Immature natural killer cell (primary cell): ENCODE data around the gene KIRREL1. TPM values are rescaled to one million over a fixed set of nuclear protein-coding genes. Genes with fewer than 3 reads are reported as not detected.

Source experiments
- DNase-seq, 3 donors: peaks; one replicate each; pipeline ENCODE4 v3.0.0; 2022; ENCODE audit warnings: mixed read lengths in 1 of 3
- H3K27ac Mint-ChIP-seq, 6 donors: one replicate each; pipeline ENCODE4 v1.8.0; 2020; ENCODE audit warnings: mixed read lengths in 6 of 6, mild to moderate bottlenecking in 5 of 6, inconsistent platforms in 4 of 6, moderate library complexity in 3 of 6
- H3K27me3 Mint-ChIP-seq, 3 donors: one replicate each; pipeline ENCODE4 v1.8.0; 2020 to 2021; ENCODE audit warnings: low read depth in 3 of 3, mild to moderate bottlenecking in 3 of 3, mixed read lengths in 3 of 3, moderate library complexity in 3 of 3, inconsistent platforms in 1 of 3
- H3K36me3 Mint-ChIP-seq, 3 donors: one replicate each; pipeline ENCODE4 v1.8.0; 2020; ENCODE audit warnings: mixed read lengths in 3 of 3, inconsistent platforms in 2 of 3, mild to moderate bottlenecking in 2 of 3
- H3K4me1 Mint-ChIP-seq, 2 donors: one replicate each; pipeline ENCODE4 v1.8.0; 2020; ENCODE audit warnings: inconsistent platforms in 2 of 2, mild to moderate bottlenecking in 2 of 2, mixed read lengths in 2 of 2, moderate library complexity in 1 of 2
- H3K4me3 Mint-ChIP-seq, 5 donors: one replicate each; pipeline ENCODE4 v1.8.0; 2020; ENCODE audit warnings: mild to moderate bottlenecking in 5 of 5, mixed read lengths in 5 of 5, inconsistent platforms in 3 of 5, moderate library complexity in 3 of 5
- H3K9me3 Mint-ChIP-seq, 6 donors: one replicate each; pipeline ENCODE4 v1.8.0; 2020; ENCODE audit warnings: mild to moderate bottlenecking in 6 of 6, mixed read lengths in 6 of 6, inconsistent platforms in 4 of 6, moderate library complexity in 3 of 6
- polyA plus RNA-seq, 3 donors: library from polyadenylated mRNA; unstranded; fragments of 300-500 nt; fragmentation: Illumina TruSeq; gene quantifications; one replicate each; pipeline ENCODE4 v1.2.3, GENCODE V29; 2021

The KIRREL1 gene
- polyA plus RNA-seq, 3 donors from 2014 or later, result not detected

DNA sequence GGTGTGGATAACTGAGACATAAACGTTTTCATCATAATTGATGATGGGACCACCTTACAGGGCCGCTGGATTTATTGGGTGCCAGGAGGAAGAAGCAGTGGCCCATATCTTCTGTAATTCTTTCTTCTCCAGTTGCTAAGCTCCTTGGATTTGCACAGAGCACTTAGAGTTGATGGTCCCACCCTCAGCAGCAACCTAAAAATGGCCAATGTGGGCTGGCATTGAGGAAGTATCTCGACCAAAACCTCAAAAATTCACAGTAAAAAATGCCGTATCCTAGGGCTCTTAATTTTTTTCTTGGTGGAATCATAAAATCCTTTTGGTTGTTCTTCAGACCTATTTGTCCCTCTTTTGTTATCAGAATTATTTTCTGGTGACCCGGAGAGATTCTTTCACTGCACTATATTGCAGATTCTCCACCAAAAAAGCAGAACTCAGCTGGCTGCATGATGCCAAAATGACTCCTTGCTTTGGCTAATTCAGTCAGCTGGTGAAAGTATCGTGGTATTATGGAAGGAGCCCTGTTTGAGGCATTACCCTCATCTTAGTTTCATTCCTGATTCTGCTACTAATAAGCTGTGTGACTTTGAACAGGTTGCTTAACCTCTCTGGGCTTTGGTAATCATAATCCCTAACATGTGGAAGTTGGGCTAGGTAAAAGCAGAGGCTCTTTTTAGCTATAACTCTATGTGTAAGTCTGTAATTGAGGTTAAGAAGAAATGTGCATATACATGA, 27.6 kb downstream of the KIRREL1 start:
- H3K27ac Mint-ChIP-seq, result no peak overlapping the region
- peaks cover 2 to 13% (median 4%) of the 10 kb centered on the region in 3 donors for H3K27me3 Mint-ChIP-seq
- no peak for DNase-seq
- H3K36me3 Mint-ChIP-seq, result no peaks in the 10 kb centered on the region
- H3K4me3 Mint-ChIP-seq, result no peak overlapping the region
- H3K9me3 Mint-ChIP-seq, result no peaks in the 10 kb centered on the region
- no peaks in the 10 kb centered on the region for H3K4me1 Mint-ChIP-seq

DNA sequence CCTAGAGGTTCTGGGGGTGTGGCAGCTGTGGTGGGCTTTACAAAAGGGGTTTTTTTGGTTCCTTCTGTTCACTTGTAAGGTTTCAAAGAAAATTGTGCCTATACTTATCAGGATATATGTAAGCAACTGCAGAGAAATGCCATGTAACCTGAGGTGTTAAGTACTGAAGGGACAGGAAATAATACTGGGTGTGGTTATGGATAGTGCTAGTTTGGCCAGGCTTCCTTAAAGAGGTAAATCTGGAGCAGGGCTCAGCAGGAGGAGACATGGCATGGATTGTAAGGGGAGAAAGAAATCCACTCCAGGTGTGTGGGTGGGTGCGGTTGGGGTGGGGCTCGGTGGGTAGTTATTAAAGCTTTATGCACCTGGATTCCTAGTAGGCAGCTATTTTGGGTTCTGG, 28.3 kb downstream of the KIRREL1 start:
- Mint-ChIP-seq H3K4me1 (no peaks in the 10 kb centered on the region), H3K27me3 (peaks cover 2 to 13% (median 4%) of the 10 kb centered on the region in 3 donors), H3K9me3 (no peaks in the 10 kb centered on the region), H3K4me3 (no peak overlapping the region), H3K27ac (no peak overlapping the region), H3K36me3 (no peaks in the 10 kb centered on the region)
- DNase-seq, result no peak

DNA sequence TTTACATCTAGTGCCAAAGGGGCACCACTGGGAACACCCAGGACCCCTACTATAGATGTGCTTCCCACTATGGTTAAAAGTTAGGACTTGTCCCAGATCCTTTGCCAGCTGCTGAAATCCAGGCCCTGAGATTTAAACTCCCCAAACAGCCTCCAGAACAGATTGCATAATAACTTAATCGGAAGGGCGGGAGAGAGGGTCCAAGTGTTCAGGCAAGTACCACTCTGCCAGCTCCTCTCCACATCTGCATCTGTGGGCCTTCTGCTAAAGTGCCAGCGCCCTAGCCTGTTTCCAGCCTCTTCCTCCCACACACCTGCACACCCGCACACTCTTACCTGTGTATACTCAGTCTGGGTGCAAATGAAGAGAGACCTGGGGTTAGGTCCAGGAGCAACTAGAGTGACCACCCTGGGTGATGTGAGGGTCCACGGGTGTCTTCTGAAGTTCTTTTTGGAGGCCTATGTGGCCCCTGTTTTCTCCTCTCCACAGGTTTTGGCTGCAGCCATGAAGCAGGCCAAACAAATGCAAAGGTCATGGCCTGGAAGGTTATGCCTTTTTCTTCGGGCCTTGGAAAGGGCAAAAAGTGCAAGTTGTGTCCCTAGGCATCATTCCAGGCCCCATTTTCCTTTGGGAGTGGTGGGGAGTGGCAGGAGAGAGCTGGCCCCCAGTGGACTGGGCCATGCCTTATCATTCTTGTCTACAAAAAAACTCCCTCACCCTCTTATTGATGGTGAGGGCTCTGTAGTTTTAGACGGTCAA, 29.3 kb downstream of the KIRREL1 start:
- Mint-ChIP-seq H3K9me3 (no peaks in the 10 kb centered on the region), H3K4me1 (no peaks in the 10 kb centered on the region), H3K4me3 (no peak overlapping the region), H3K27me3 (peaks cover 4 to 13% (median 5%) of the 10 kb centered on the region in 3 donors), H3K36me3 (no peaks in the 10 kb centered on the region), H3K27ac (no peak overlapping the region)
- no peak for DNase-seq

DNA sequence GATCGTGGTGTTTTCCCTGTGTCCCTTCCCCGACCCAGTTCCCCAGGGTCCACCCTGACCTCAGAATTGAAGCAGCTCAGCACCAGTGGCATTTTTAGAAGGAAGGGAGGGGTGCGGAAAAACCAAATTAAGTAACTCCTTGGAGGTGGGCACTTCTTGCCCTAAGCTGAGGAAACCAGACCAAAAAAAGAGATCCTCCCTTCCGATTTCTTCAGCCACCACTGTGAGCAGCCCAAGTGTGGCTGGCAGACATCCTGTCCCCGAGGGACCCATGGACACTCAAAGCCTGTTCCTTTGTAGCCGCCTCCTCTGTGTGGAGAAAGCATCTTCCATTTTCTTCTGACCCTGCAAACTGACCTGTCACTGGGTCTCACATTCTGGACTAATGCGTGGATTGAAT, 31.3 kb downstream of the KIRREL1 start:
- Mint-ChIP-seq H3K36me3 (no peaks in the 10 kb centered on the region), H3K27me3 (peaks cover 0 to 11% (median 3%) of the 10 kb centered on the region in 3 donors), H3K4me1 (no peaks in the 10 kb centered on the region), H3K27ac (no peak overlapping the region), H3K9me3 (no peaks in the 10 kb centered on the region), H3K4me3 (no peak overlapping the region)
- no peak for DNase-seq

DNA sequence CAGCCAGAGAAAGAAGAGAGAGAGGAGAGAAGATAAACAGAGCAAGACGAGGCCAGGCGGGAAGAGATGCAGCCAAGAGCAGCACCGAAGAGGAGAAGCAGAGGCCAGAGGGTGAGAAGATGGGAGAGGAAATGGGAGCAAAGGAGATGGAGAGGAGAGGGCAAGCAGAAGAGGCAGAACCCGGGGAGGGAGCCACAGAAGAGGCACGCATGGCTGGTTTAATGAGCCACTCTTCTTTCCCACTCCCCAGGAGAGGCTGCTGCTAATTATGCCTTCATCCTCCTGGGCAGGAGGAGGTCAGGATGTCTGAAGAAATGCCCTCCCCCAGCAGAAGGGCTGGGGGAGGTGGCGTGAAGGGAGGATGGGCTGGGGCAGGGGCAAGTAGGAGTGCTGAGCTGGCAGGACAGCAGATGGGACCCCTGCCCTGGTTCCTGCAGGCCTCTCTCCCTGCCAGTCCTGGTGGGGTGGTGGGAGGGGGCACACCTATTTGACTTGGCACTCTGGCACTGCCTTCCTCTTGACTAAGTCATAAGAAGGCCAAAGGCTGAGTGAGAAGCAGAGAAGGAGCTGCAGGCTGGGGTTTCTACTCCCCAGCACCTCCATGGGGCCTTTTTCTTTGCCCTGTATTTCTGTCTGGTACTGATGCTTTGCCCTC, 32.3 kb downstream of the KIRREL1 start:
- Mint-ChIP-seq H3K4me3 (no peak overlapping the region), H3K36me3 (no peaks in the 10 kb centered on the region), H3K27ac (no peak overlapping the region), H3K4me1 (no peaks in the 10 kb centered on the region), H3K9me3 (no peaks in the 10 kb centered on the region), H3K27me3 (peaks cover 0 to 3% (median 3%) of the 10 kb centered on the region in 3 donors)
- no peak for DNase-seq

DNA sequence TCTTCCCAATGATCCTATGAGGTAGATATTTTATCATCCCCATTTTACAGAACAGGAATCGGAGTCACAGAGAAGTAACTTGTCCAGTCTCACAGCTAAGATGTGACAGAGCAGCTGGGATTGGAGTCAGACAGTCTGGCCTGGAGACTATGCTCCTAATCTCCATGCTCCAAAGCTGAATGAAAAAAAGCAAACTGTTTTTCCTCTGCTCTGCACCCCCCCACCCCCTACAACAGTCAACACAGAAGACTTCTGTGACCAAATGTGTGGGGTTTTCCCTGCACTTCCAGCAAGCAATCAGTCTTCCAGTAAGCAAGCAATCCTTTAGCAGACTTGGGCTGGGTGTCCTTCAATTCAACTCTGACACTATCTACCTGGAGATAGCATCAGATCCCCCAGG, 33.2 kb downstream of the KIRREL1 start:
- Mint-ChIP-seq H3K4me1 (no peaks in the 10 kb centered on the region), H3K4me3 (no peak overlapping the region), H3K27me3 (peaks cover 0 to 3% (median 3%) of the 10 kb centered on the region in 3 donors), H3K36me3 (no peaks in the 10 kb centered on the region), H3K27ac (no peak overlapping the region), H3K9me3 (no peaks in the 10 kb centered on the region)
- DNase-seq, result no peak

DNA sequence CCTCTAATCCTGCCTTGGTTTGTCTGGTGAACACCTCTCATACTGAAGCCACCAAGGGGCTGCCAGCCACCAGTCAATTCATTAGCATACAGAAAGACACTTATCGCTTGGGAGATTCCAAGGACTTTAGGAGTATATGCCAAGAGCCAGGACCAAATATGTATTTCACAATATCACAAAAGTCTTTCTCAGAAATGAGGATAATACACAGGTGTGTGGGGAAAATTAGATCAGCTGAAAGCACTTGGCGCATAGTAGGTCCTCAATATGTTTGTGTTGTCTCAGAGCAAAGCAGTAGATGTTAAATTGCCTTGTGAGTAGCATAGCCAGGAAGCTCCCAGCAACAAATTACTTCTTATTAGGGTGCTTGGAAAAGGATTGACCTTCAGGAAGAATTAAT, 34.1 kb downstream of the KIRREL1 start:
- H3K4me1 Mint-ChIP-seq, result no peaks in the 10 kb centered on the region
- H3K36me3 Mint-ChIP-seq, result no peaks in the 10 kb centered on the region
- no peak overlapping the region for H3K27ac Mint-ChIP-seq
- peaks cover 0 to 9% (median 3%) of the 10 kb centered on the region in 3 donors for H3K27me3 Mint-ChIP-seq
- no peak for DNase-seq
- H3K4me3 Mint-ChIP-seq, result no peak overlapping the region
- peaks cover 0 to 2% (median 0%) of the 10 kb centered on the region in 6 donors for H3K9me3 Mint-ChIP-seq

DNA sequence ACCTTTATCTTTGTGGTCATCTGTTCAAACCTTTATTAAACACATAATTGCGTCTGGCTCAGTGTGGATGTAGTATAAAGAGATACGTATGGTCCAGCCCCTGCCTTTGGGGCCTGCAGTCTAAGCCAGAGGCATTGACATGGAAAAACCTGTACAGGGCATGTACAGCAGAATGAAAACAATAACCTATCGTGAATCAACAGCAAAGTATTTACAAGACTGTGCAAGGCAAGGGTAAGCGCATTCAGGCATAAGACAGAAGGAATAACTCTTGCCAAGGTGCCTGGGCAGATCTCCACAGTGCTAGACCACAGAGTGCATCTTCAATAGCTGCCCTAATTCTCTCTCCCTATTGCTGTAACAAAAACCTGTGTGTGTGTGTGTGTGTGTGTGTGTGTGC, 35.5 kb downstream of the KIRREL1 start:
- Mint-ChIP-seq H3K9me3 (peaks cover 0 to 2% (median 0%) of the 10 kb centered on the region in 6 donors), H3K4me1 (no peaks in the 10 kb centered on the region), H3K36me3 (no peaks in the 10 kb centered on the region), H3K4me3 (no peak overlapping the region), H3K27ac (no peak overlapping the region), H3K27me3 (peaks cover 0 to 7% (median 3%) of the 10 kb centered on the region in 3 donors)
- no peak for DNase-seq

DNA sequence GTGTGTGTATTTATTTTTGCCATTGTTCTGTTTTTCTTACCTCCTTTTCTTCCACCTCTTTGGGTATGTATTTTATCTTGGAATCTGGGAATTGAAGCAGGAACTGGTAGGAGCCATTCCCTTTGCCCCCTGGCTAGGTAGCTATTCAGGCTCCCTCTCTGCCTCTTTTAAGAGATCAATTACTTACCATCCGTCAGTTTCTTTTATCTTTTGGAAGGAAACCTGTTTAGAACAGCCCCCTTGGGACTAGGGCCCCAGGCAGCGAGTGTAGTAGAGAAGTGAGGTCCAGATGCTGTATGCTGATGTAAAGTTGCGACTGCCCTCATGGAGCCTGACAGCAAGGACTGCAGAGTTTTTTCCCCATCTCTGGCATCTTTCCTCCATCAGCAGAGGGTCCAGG, 41.6 kb downstream of the KIRREL1 start:
- Mint-ChIP-seq H3K36me3 (no peaks in the 10 kb centered on the region), H3K4me3 (no peak overlapping the region), H3K4me1 (no peaks in the 10 kb centered on the region), H3K27me3 (peaks cover 4 to 7% (median 6%) of the 10 kb centered on the region in 3 donors), H3K9me3 (peaks cover 0 to 2% (median 0%) of the 10 kb centered on the region in 6 donors), H3K27ac (no peak overlapping the region)
- DNase-seq, result no peak

DNA sequence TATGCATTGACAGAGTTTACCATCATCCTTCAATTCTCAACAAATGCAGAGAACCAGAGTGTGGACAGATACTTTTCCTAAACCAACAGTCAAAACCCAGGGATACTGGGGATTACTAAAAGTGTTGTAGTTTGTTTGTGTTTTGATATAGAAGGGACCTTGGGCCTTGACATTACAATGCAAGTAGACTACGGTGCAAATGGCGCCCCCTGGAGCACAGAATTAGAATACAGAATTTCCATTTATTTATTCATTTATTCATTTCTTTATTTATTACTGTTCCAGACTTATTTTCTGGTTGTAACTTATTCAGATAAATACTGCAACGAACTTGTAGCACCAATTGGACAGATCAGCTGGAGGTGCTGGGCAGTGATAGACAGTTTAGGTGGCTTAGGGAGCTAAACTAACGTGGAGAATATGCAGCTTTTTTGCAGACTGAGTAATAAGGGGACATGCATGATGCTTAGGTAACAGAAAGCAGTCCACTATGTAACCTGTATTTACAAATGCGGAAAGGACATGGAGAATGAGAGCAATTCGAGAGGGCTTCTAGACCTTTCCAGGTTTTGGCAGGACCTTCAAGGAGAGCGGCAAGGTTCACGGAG, 42.6 kb downstream of the KIRREL1 start:
- Mint-ChIP-seq H3K27ac (no peak overlapping the region), H3K36me3 (no peaks in the 10 kb centered on the region), H3K9me3 (peaks cover 0 to 2% (median 0%) of the 10 kb centered on the region in 6 donors), H3K4me3 (no peak overlapping the region), H3K4me1 (no peaks in the 10 kb centered on the region), H3K27me3 (peaks cover 4 to 7% (median 6%) of the 10 kb centered on the region in 3 donors)
- DNase-seq, result peak in 2 of 3 donors; percentile 1 to 9

DNA sequence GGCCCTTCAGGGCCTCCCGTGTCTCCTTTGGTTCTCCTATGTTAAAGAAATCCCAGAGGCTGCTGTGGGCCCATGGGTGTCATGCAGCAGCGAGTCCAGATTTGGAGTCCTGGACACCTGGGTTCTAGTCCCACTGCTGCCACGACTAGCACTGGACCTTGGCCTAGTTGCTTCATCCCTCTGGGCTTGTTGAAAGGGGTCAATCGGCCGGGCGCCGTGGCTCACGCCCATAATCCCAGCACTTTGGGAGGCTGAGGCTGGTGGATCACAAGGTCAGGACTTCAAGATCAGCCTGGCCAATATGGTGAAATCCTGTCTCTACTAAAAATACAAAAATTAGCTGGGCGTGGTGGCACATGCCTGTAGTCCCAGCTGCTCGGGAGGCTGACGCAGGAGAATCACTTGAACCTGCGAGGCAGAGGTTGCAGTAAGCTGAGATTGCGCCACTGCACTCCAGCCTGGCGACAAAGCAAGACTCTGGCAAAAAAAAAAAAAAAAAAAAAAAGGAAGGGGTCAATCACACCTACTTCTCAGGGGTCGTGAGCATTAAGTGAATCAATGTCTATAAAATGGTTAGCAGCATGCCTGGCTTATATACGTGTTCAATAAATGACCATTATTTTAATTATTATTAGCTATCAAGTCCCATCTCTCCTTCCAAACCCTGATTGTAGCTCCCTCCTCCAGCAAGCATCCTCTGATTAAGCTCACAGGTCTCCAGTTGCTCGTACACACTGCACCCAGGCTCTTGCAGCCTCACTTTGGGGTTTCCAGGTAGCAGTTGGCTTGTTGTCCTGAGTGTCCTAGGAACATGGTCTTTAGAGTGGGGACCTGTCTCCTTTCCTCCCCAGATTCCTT, 43.8 kb downstream of the KIRREL1 start:
- Mint-ChIP-seq H3K27me3 (peaks cover 3 to 13% (median 4%) of the 10 kb centered on the region in 3 donors), H3K4me1 (no peaks in the 10 kb centered on the region), H3K9me3 (no peaks in the 10 kb centered on the region), H3K27ac (no peak overlapping the region), H3K4me3 (no peak overlapping the region), H3K36me3 (no peaks in the 10 kb centered on the region)
- DNase-seq, result no peak

DNA sequence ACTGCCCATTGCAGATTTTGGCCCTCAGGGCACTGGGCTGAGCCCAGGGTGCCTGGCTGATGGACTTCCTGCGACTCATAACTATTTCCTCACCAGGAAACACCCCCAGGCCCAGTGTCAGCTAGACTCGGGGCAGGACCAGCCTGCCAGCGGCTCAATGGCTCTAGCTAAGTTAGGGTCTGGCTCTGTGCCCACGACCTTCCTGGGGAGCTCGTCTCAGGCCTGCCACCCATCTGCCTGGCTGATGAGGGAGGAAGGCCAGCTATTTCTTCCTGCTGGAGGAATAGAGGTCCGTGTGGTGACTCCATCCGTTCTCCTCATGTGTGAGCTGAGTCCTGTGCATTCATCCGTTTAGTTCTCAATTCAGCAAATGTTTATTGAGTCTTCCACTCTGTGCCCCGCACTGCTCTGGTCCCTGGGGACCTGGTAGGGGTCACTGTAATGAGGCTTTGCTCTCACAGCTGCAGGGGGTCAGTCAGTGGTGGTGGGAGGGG, 44.5 kb downstream of the KIRREL1 start:
- H3K9me3 Mint-ChIP-seq, result no peaks in the 10 kb centered on the region
- no peak for DNase-seq
- no peaks in the 10 kb centered on the region for H3K4me1 Mint-ChIP-seq
- peaks cover 0 to 13% (median 4%) of the 10 kb centered on the region in 3 donors for H3K27me3 Mint-ChIP-seq
- no peaks in the 10 kb centered on the region for H3K36me3 Mint-ChIP-seq
- no peak overlapping the region for H3K27ac Mint-ChIP-seq
- no peak overlapping the region for H3K4me3 Mint-ChIP-seq

DNA sequence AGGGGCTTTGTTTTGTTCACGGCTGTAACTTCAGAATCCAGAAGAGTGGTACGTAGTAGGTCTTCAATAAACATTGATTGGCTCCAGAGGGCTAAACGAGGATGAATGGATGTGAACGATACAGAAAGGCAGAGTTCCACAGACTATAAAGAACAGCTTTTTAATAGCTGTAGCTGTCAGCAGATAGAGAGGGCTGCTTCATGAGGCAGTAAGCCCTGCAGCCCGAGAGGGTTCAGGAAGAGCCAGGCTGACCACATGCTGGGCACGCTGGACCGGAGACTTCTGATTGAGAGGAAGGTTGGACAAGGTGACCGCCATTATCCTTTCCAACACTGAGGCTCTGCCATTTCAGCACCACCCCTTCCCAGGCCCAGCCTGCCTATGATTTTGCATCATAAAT, 45.3 kb downstream of the KIRREL1 start:
- Mint-ChIP-seq H3K4me1 (no peaks in the 10 kb centered on the region), H3K9me3 (no peaks in the 10 kb centered on the region), H3K4me3 (no peak overlapping the region), H3K36me3 (no peaks in the 10 kb centered on the region), H3K27ac (no peak overlapping the region), H3K27me3 (peaks cover 0 to 13% (median 5%) of the 10 kb centered on the region in 3 donors)
- DNase-seq, result no peak
